Thoracic aorta (tissue), 2 donors: ENCODE data around the gene ANKRD65. TPM values are rescaled to one million over a fixed set of nuclear protein-coding genes. Genes with fewer than 3 reads are reported as not detected.

Experiments
- ATAC-seq: fragments of 150-250 bp; one replicate; pipeline ENCODE4 v1.8.0; 2017; ENCODE audit warnings: low read depth; ENCODE audit not compliant: insufficient number of reproducible peaks, low FRiP score
- DNase-seq: peaks from one replicate; pipeline ENCODE4 v3.0.0-alpha.2; 2020; ENCODE audit warnings: low spot score
- H3K27ac ChIP-seq, 2 donors: fragments of 200-600 bp; sonication (generic); 1 replicate in 1 of 2; 2 replicates in 1 of 2; pipeline ENCODE4 v1.5.1; 2016; ENCODE audit warnings: mild to moderate bottlenecking in 2 of 2, moderate library complexity in 2 of 2
- H3K27me3 ChIP-seq: fragments of 200-600 bp; sonication (generic); replicated peaks from 2 replicates; pipeline ENCODE4 v1.6.0; 2016; ENCODE audit warnings: mild to moderate bottlenecking; ENCODE audit not compliant: insufficient read depth
- H3K36me3 ChIP-seq: fragments of 200-600 bp; sonication (generic); one replicate; pipeline ENCODE4 v1.5.1; 2016
- H3K4me1 ChIP-seq, 2 donors: fragments of 200-600 bp; sonication (generic); 1 replicate in 1 of 2; 2 replicates in 1 of 2; pipeline versions ENCODE4 v1.5.1 to v1.6.0; 2016; ENCODE audit warnings: low read depth in 2 of 2, mild to moderate bottlenecking in 1 of 2; ENCODE audit not compliant: control insufficient read depth in 1 of 2
- H3K4me3 ChIP-seq: fragments of 200-600 bp; sonication (generic); 2 replicates; pipeline ENCODE4 v1.5.1; 2016; ENCODE audit warnings: mild to moderate bottlenecking
- H3K9me3 ChIP-seq: fragments of 200-600 bp; sonication (generic); 2 replicates; pipeline ENCODE4 v1.5.1; 2016
- CTCF ChIP-seq: fragments of 200-600 bp; sonication (generic); IDR thresholded peaks from one replicate; pipeline ENCODE4 v1.5.1; 2019; ENCODE audit warnings: antibody characterized with exemption
- total RNA-seq, 2 donors: library from RNA; depleted of rRNA; stranded (reverse); fragments of >200 nt; gene quantifications; one replicate each; pipeline versions ENCODE4 v1.1.0 to v1.2.3, GENCODE V29; 2016

Gene ANKRD65
- total RNA-seq, 2 donors from 2014 or later = 0.68 TPM; not detected in 1

- no peak for TF ChIP-seq CTCF
- DNase-seq (no peak), ATAC-seq (no peak)
- no peak overlapping the region for H3K27ac ChIP-seq
- H3K4me3 ChIP-seq = peak overlapping the region; percentile 54
- H3K4me1 ChIP-seq = peaks cover 5 to 26% of the 10 kb centered on the region in 2 donors
- no peaks in the 10 kb centered on the region for H3K27me3 ChIP-seq
- no peaks in the 10 kb centered on the region for H3K9me3 ChIP-seq
- H3K36me3 ChIP-seq = no peaks in the 10 kb centered on the region
Measured at GRCh38 chr1:1427106-1427819, 6.2 kb upstream of the ANKRD65 start.

GRCh38 chr1:1426496-1427105 lies 5.5 kb upstream of the ANKRD65 start:
- ATAC-seq (no peak), DNase-seq (no peak)
- H3K36me3 ChIP-seq = no peaks in the 10 kb centered on the region
- H3K27me3 ChIP-seq = no peaks in the 10 kb centered on the region
- H3K27ac ChIP-seq = no peak overlapping the region
- H3K9me3 ChIP-seq = no peaks in the 10 kb centered on the region
- H3K4me1 ChIP-seq = peaks cover 5 to 23% of the 10 kb centered on the region in 2 donors
- no peak for TF ChIP-seq CTCF
- H3K4me3 ChIP-seq = no peak overlapping the region

DNA sequence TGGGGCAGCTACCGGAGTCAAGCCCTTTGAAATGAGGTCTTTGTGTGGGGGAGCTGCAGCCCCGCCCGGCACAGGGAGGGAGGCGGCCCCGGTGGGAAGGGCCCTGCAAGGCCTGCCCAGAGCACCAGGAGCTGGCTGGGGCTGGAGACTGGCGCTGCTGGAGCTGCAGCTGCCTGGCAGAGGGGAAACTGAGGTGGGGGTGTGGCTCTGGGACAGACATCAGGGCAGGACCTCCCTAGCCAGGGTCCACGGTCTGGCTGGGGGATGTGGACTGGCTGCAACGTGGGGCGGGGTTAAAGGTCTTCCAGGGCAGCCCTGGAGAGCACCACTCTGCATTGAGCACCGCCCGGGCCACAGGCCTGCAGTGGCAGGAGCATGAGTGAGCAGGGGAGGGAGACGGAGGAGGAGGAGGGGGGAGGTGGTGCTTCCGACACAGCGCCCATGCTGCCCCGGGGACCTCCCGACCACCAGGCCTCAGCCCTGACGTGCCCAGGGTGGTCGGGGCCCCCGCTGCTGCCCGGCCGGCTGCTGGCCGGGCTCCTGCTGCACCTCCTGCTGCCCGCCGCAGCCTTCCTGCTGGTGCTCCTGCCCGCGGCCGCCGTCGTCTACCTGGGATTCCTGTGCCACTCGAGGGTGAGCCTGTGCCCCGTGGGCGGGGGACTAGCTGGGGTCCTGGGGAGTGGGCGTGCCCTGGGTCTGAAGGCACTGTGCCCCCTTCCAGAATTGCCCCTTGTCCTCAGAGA lies 4.8 kb upstream of the ANKRD65 start:
- Histone ChIP-seq H3K4me1 (peaks cover 5 to 17% of the 10 kb centered on the region in 2 donors), H3K36me3 (no peaks in the 10 kb centered on the region), H3K27me3 (no peaks in the 10 kb centered on the region), H3K27ac (no peak overlapping the region), H3K4me3 (no peak overlapping the region), H3K9me3 (no peaks in the 10 kb centered on the region)
- no peak for DNase-seq
- no peak for ATAC-seq
- TF ChIP-seq CTCF = no peak

DNA sequence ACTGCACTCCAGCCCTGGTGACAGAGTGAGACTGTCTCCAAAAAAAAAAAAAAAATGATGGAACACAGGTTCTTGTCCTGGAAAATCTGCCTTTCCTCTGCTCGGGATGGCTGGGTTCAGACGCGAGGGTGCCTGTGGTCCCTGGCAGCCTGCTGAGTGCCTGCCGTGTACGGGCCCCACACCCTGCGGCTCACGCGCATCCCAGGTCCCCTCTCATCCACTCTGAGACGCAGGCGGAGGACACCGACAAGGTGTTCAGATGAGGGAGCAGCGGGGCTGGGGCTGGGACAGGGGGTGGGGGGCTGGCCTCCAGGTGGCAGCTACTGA lies 4.3 kb upstream of the ANKRD65 start:
- H3K27ac ChIP-seq = no peak overlapping the region
- ATAC-seq (no peak), DNase-seq (no peak)
- H3K36me3 ChIP-seq = no peaks in the 10 kb centered on the region
- no peaks in the 10 kb centered on the region for H3K9me3 ChIP-seq
- H3K4me1 ChIP-seq = peaks cover 1 to 13% of the 10 kb centered on the region in 2 donors
- TF ChIP-seq CTCF = no peak
- no peaks in the 10 kb centered on the region for H3K27me3 ChIP-seq
- H3K4me3 ChIP-seq = no peak overlapping the region

DNA sequence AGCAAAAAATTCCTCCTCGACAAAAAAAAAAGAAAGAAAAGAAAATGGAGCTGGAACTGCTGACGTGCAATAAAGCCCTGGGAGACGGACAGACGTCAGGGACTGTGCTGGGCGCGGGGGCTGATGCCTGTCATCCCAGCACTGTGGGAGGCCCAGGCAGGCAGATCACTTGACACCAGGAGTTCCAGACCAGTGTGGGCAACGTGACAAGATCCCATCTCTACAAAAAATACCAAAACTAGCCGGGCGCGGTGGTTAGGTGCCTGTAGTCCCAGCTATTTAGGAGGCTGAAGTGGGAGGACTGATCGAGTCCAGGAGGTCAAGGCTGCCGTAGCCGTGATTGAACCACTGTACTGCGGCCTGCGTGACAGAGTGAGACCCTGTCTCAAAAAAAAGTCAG lies 3.6 kb upstream of the ANKRD65 start:
- H3K4me1 ChIP-seq = peaks cover 0 to 6% of the 10 kb centered on the region in 2 donors
- ATAC-seq (no peak), DNase-seq (no peak)
- no peak overlapping the region for H3K27ac ChIP-seq
- no peaks in the 10 kb centered on the region for H3K27me3 ChIP-seq
- H3K9me3 ChIP-seq = no peaks in the 10 kb centered on the region
- no peak overlapping the region for H3K4me3 ChIP-seq
- no peak for TF ChIP-seq CTCF
- no peaks in the 10 kb centered on the region for H3K36me3 ChIP-seq
